GM12891 (cell line): ENCODE results near the gene NRG2.

Experiments
- DNase-seq: peaks from one replicate; pipeline ENCODE4 v3.0.0; 2011; ENCODE audit warnings: low spot score; ENCODE audit not compliant: insufficient read length
- FAIRE-seq: peaks from 2 replicates; lab custom pipeline; 2011; peaks lifted over from hg19 to GRCh38; lab: Jason Lieb, UNC
- PAX5 ChIP-seq: IDR thresholded peaks from 2 replicates; pipeline ENCODE4 v1.6.1; 2011; ENCODE audit warnings: low read length, moderate library complexity, mild to moderate bottlenecking; ENCODE audit not compliant: insufficient read depth, severe bottlenecking
- POLR2A ChIP-seq: IDR thresholded peaks from 2 replicates; pipeline ENCODE4 v1.6.1; 2011; ENCODE audit warnings: low read depth, low read length, control low read depth
- POLR2AphosphoS5 ChIP-seq: IDR thresholded peaks from 2 replicates; pipeline ENCODE4 v1.6.1; 2011; ENCODE audit warnings: low read depth, low read length, control low read depth
- POU2F2 ChIP-seq: IDR thresholded peaks from 2 replicates; pipeline ENCODE4 v1.6.1; 2011; ENCODE audit warnings: low read depth, mild to moderate bottlenecking, control low read depth, low read length, moderate library complexity
- SPI1 ChIP-seq: IDR thresholded peaks from 2 replicates; pipeline ENCODE4 v1.6.1; 2011; ENCODE audit warnings: low read depth, low read length, control low read depth
- TAF1 ChIP-seq: IDR thresholded peaks from 2 replicates; pipeline ENCODE4 v1.6.1; 2011; ENCODE audit warnings: low read depth, low read length, control low read depth

NRG2 gene

GRCh38 chr5:139997276-139997675, 45.8 kb downstream of the NRG2 start:
- FAIRE-seq (no peak), DNase-seq (no peak)
- TF ChIP-seq POLR2AphosphoS5, result no peak
- TF ChIP-seq POU2F2, result no peak
- TF ChIP-seq SPI1, result no peak
- no peak for TF ChIP-seq POLR2A
- no peak for TF ChIP-seq TAF1
- no peak for TF ChIP-seq PAX5

DNA sequence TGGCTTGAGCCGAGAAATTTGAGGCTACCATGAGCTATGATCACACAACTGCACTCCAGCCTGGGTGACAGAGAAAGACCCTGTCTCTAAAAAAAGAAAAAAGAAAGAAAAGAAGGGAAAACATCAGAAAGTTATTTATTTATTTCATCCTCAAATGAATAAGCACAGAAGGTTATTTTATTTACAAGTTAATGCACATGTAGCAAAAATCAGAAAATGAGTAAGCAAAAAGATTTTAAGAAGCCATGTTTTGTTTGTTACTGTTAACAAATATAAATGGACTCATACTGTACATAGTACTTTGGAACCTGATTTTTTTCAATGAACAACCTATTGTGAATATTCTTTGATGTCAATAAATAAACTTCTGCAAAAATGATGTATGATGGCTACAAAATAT, 47.2 kb downstream of the NRG2 start:
- DNase-seq, result no peak
- FAIRE-seq, result no peak
- TF ChIP-seq POLR2A, result no peak
- TF ChIP-seq TAF1, result no peak
- no peak for TF ChIP-seq SPI1
- TF ChIP-seq PAX5, result no peak
- no peak for TF ChIP-seq POU2F2
- TF ChIP-seq POLR2AphosphoS5, result no peak

DNA sequence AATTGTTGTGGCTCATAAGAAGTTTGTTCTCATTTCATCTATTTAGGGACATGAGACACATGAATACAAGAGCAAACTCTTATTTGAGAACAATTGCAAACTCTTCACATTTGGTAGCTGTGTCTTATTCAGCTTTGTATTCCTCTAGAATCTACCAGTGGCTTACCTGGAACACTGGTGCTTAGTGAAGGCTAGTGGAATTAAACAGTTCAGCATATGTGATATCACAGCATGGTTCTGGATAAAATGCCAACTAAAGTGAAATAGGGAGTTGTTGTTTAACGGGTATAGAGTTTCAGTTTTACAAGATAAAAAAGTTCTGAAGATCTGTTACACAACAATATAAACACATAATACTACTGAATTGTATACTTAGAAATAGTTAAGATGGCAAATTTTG, 48.9 kb downstream of the NRG2 start:
- FAIRE-seq, result no peak
- no peak for DNase-seq

DNA sequence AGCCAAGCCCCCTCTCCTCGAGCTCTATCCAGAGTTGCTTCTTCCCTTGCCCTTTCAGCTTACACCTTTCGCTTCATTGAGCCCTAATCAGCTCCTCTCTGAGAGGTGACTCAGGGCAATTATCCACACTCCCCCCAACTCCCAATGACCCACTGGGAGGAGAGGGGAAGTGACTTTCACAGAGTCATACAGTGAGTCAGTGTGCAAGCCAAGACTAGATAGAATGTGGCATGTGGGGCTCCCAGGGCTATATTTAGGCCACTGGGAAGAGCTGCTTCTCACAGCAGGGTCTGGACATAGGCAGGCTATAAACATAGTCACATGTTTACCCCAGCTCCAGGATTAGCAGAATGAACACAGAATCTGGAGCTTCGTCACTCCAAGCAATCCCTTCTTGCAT, 57.4 kb downstream of the NRG2 start:
- DNase-seq (no peak), FAIRE-seq (peak; percentile 67)
- no peak for TF ChIP-seq POLR2A
- peak; percentile 77 for TF ChIP-seq SPI1
- TF ChIP-seq TAF1, result no peak
- no peak for TF ChIP-seq POU2F2
- TF ChIP-seq PAX5, result no peak
- no peak for TF ChIP-seq POLR2AphosphoS5

More for the DNA sequence above, 48.9 kb downstream of the NRG2 start:
- no peak for TF ChIP-seq POLR2AphosphoS5
- TF ChIP-seq PAX5, result no peak

- TF ChIP-seq TAF1 (no peak), SPI1 (peak; percentile 44; the same call in 1 of the 2 replicates)
- FAIRE-seq, result no peak
- no peak for DNase-seq
These were observed 57.8 kb downstream of the NRG2 start for GRCh38 chr5:139985290-139985689.

DNA sequence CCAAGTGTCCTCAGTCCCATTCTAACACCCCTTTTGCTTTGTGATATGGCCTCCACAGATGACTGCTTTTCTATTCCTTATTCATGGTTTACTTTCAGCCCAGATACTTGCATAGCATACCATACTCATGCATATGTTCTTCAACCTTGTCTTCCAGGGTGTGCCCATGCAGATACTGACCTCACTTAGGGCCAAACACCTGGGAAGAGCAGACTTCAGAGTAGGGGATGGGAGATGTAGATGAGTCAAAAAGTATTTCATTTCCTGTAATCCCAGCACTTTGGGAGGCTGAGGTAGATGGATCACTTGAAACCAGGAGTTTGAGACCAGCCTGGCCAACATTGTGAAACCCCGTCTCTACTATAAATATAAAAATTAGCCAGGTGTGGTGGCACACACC, 58.3 kb downstream of the NRG2 start:
- TF ChIP-seq PAX5, result no peak
- FAIRE-seq, result no peak
- DNase-seq, result no peak

DNA sequence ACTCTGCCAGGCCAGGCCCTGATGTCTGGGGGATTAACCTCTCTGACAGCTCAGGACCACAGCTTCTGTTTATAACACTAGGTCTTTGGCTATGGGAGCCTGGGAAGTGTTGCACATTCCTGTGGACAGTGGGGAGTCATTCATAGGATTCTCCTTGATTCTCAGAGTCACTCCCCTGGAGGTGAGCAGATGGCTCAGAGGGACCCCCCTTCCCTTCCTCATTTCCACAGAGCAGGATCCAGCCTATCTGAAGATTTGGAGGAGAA, 60.2 kb downstream of the NRG2 start:
- no peak for TF ChIP-seq SPI1
- no peak for TF ChIP-seq POLR2AphosphoS5
- TF ChIP-seq TAF1, result no peak
- TF ChIP-seq POU2F2, result no peak
- no peak for TF ChIP-seq PAX5
- DNase-seq, result no peak
- FAIRE-seq, result no peak

GRCh38 chr5:139982157-139982974, 60.7 kb downstream of the NRG2 start:
- DNase-seq, result no peak
- FAIRE-seq, result no peak
- TF ChIP-seq TAF1, result no peak
- no peak for TF ChIP-seq SPI1
- TF ChIP-seq POLR2AphosphoS5, result no peak
- TF ChIP-seq PAX5, result no peak
- no peak for TF ChIP-seq POLR2A
- TF ChIP-seq POU2F2, result no peak

DNA sequence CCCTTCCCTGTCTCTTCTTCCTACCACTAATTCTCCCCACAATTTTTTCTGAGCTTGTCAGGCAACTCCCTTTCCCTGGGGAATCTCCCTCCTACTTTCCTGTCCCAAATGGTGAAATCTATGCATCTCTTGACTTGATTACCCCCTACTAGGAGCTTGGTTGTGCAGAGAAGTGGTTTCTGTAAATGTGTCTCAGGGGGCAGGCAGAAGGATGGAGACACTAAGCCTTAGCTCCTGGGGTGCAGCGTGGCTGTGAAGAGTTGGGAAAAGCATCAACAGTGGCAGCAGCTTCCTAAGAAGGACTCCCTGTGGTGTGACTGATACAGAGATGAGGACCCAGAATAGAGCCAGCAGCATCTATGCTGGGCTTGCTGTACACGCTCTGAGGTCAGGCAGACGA, 62.3 kb downstream of the NRG2 start:
- DNase-seq (no peak), FAIRE-seq (no peak)
- TF ChIP-seq POLR2A, result no peak
- no peak for TF ChIP-seq POU2F2
- TF ChIP-seq POLR2AphosphoS5, result no peak
- no peak for TF ChIP-seq SPI1
- TF ChIP-seq PAX5, result no peak
- no peak for TF ChIP-seq TAF1

GRCh38 chr5:139979943-139980342, 63.2 kb downstream of the NRG2 start:
- no peak for TF ChIP-seq TAF1
- TF ChIP-seq POU2F2, result no peak
- TF ChIP-seq SPI1, result no peak
- no peak for TF ChIP-seq POLR2A
- no peak for TF ChIP-seq PAX5
- TF ChIP-seq POLR2AphosphoS5, result no peak
- no peak for DNase-seq
- no peak for FAIRE-seq

DNA sequence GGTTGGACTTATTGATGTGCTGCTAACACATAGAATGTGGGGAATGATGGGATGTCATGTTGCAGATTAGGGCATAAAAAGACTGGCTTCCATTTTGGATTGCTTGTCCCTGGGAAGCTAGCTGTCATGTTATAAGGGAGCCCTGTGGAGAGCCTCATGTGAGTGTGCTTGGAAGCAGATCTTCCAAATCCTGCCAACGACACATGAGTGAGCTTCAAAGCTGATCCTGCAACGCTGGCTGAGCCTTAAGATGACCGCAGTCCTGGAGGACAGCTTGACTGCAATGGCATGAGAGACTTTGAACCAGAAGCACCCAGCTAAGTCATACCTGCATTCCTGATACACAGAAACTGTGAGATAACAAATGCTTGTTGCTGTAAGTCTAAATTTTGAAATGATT, 63.6 kb downstream of the NRG2 start:
- FAIRE-seq (no peak), DNase-seq (no peak)
- TF ChIP-seq POLR2AphosphoS5 (no peak), POU2F2 (no peak), POLR2A (no peak), PAX5 (no peak), TAF1 (no peak), SPI1 (no peak)

DNA sequence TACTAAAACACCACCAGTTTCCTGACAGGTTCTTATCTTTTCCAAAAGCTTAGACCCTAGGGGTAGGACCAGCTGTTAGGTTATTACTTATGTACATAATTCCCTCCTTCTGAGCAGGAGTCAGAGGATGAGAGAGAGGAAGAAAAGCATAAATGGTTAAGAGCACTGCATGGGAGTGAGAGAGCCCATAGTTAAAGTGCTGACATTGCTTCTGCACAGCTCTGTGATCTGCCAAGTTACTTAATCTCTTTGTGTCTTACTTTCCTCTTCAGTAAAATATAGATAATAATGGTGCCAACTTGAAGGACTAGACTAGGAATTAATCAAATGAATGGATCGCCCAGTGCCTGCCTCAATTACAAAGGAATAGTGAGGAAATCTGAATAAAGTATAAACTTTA, 66.4 kb downstream of the NRG2 start:
- TF ChIP-seq POLR2A (no peak), PAX5 (no peak), SPI1 (no peak), POU2F2 (no peak), TAF1 (no peak), POLR2AphosphoS5 (no peak)
- FAIRE-seq, result no peak
- no peak for DNase-seq
